ENCODE data around the gene REST.

REST gene

GRCh38 chr4:56907489-56908205 is at the start of gene REST:
Gene REST (plus strand): TSS chr4:56907900. CDS start chr4:56910639, 2,739 bp downstream.
- peak within 1 kb of the TSS; percentile 96 for H3K4me3 ChIP-seq (ENCODE audit: low read depth, low read length)
- peaks cover 29% of the 10 kb centered on the region for H3K4me1 ChIP-seq (ENCODE audit: control insufficient read depth, insufficient read depth, low read length, unreplicated experiment)
- H3K27ac ChIP-seq (ENCODE audit: low read depth, low read length), result peak within 1 kb of the TSS; percentile 55
- peak within 1 kb of the TSS; percentile 90 for H2AFZ ChIP-seq (ENCODE audit: low read length, unreplicated experiment)
- H3K79me2 ChIP-seq (ENCODE audit: control insufficient read depth, insufficient read depth, low read length, unreplicated experiment), result peaks cover 36% of the 10 kb centered on the region
- H3K36me3 ChIP-seq (ENCODE audit: insufficient read depth, low read length), result no peaks in the 10 kb centered on the region
- no peaks in the 10 kb centered on the region for H3K27me3 ChIP-seq (ENCODE audit: insufficient read depth, low read length)

- no peaks in the 10 kb centered on the region for H3K4me1 ChIP-seq (ENCODE audit: control insufficient read depth, insufficient read depth, low read length, unreplicated experiment)
- no peak overlapping the region for H3K4me3 ChIP-seq (ENCODE audit: low read depth, low read length)
- no peaks in the 10 kb centered on the region; the same call in 1 of the 2 replicates for H3K27me3 ChIP-seq (ENCODE audit: insufficient read depth, low read length)
- H3K79me2 ChIP-seq (ENCODE audit: control insufficient read depth, insufficient read depth, low read length, unreplicated experiment), result no peaks in the 10 kb centered on the region
- H2AFZ ChIP-seq (ENCODE audit: low read length, unreplicated experiment), result no peak overlapping the region
- H3K27ac ChIP-seq (ENCODE audit: low read depth, low read length), result no peak overlapping the region
- H3K36me3 ChIP-seq (ENCODE audit: insufficient read depth, low read length), result no peaks in the 10 kb centered on the region
These were observed 47.9 kb upstream of the REST start for GRCh38 chr4:56859841-56860240.

GRCh38 chr4:56860781-56861180 is 46.9 kb upstream of the REST start:
- no peaks in the 10 kb centered on the region for H3K79me2 ChIP-seq (ENCODE audit: control insufficient read depth, insufficient read depth, low read length, unreplicated experiment)
- H3K4me1 ChIP-seq (ENCODE audit: control insufficient read depth, insufficient read depth, low read length, unreplicated experiment), result no peaks in the 10 kb centered on the region
- H3K27ac ChIP-seq (ENCODE audit: low read depth, low read length), result no peak overlapping the region
- H3K27me3 ChIP-seq (ENCODE audit: insufficient read depth, low read length), result no peaks in the 10 kb centered on the region; the same call in 1 of the 2 replicates
- H3K4me3 ChIP-seq (ENCODE audit: low read depth, low read length), result no peak overlapping the region
- no peaks in the 10 kb centered on the region for H3K36me3 ChIP-seq (ENCODE audit: insufficient read depth, low read length)
- H2AFZ ChIP-seq (ENCODE audit: low read length, unreplicated experiment), result no peak overlapping the region

- Histone ChIP-seq H3K27ac (ENCODE audit: low read depth, low read length) (no peak overlapping the region), H3K4me1 (ENCODE audit: control insufficient read depth, insufficient read depth, low read length, unreplicated experiment) (no peaks in the 10 kb centered on the region), H3K27me3 (ENCODE audit: insufficient read depth, low read length) (no peaks in the 10 kb centered on the region; the same call in 1 of the 2 replicates), H2AFZ (ENCODE audit: low read length, unreplicated experiment) (no peak overlapping the region), H3K4me3 (ENCODE audit: low read depth, low read length) (no peak overlapping the region), H3K79me2 (ENCODE audit: control insufficient read depth, insufficient read depth, low read length, unreplicated experiment) (no peaks in the 10 kb centered on the region), H3K36me3 (ENCODE audit: insufficient read depth, low read length) (no peaks in the 10 kb centered on the region)
These were observed 46.3 kb upstream of the REST start for GRCh38 chr4:56861360-56861759.

- Histone ChIP-seq H3K36me3 (ENCODE audit: insufficient read depth, low read length) (no peaks in the 10 kb centered on the region), H2AFZ (ENCODE audit: low read length, unreplicated experiment) (no peak overlapping the region), H3K4me3 (ENCODE audit: low read depth, low read length) (no peak overlapping the region), H3K27ac (ENCODE audit: low read depth, low read length) (no peak overlapping the region), H3K4me1 (ENCODE audit: control insufficient read depth, insufficient read depth, low read length, unreplicated experiment) (no peaks in the 10 kb centered on the region), H3K27me3 (ENCODE audit: insufficient read depth, low read length) (no peaks in the 10 kb centered on the region), H3K79me2 (ENCODE audit: control insufficient read depth, insufficient read depth, low read length, unreplicated experiment) (no peaks in the 10 kb centered on the region)
These were observed 44.1 kb upstream of the REST start for GRCh38 chr4:56863441-56864139.

GRCh38 chr4:56870946-56871345 is 36.8 kb upstream of the REST start:
- Histone ChIP-seq H2AFZ (ENCODE audit: low read length, unreplicated experiment) (peak overlapping the region; percentile 39), H3K27ac (ENCODE audit: low read depth, low read length) (no peak overlapping the region), H3K27me3 (ENCODE audit: insufficient read depth, low read length) (no peaks in the 10 kb centered on the region), H3K79me2 (ENCODE audit: control insufficient read depth, insufficient read depth, low read length, unreplicated experiment) (no peaks in the 10 kb centered on the region), H3K4me3 (ENCODE audit: low read depth, low read length) (no peak overlapping the region), H3K4me1 (ENCODE audit: control insufficient read depth, insufficient read depth, low read length, unreplicated experiment) (no peaks in the 10 kb centered on the region), H3K36me3 (ENCODE audit: insufficient read depth, low read length) (no peaks in the 10 kb centered on the region)

GRCh38 chr4:56871371-56871866 is 36.3 kb upstream of the REST start:
- Histone ChIP-seq H3K4me3 (ENCODE audit: low read depth, low read length) (no peak overlapping the region), H3K27ac (ENCODE audit: low read depth, low read length) (no peak overlapping the region), H3K79me2 (ENCODE audit: control insufficient read depth, insufficient read depth, low read length, unreplicated experiment) (no peaks in the 10 kb centered on the region), H3K4me1 (ENCODE audit: control insufficient read depth, insufficient read depth, low read length, unreplicated experiment) (no peaks in the 10 kb centered on the region), H2AFZ (ENCODE audit: low read length, unreplicated experiment) (peak overlapping the region; percentile 39), H3K36me3 (ENCODE audit: insufficient read depth, low read length) (no peaks in the 10 kb centered on the region), H3K27me3 (ENCODE audit: insufficient read depth, low read length) (no peaks in the 10 kb centered on the region)

- no peaks in the 10 kb centered on the region for H3K79me2 ChIP-seq (ENCODE audit: control insufficient read depth, insufficient read depth, low read length, unreplicated experiment)
- H3K27me3 ChIP-seq (ENCODE audit: insufficient read depth, low read length), result no peaks in the 10 kb centered on the region
- no peak overlapping the region for H2AFZ ChIP-seq (ENCODE audit: low read length, unreplicated experiment)
- H3K4me1 ChIP-seq (ENCODE audit: control insufficient read depth, insufficient read depth, low read length, unreplicated experiment), result no peaks in the 10 kb centered on the region
- no peaks in the 10 kb centered on the region for H3K36me3 ChIP-seq (ENCODE audit: insufficient read depth, low read length)
- H3K27ac ChIP-seq (ENCODE audit: low read depth, low read length), result no peak overlapping the region
- H3K4me3 ChIP-seq (ENCODE audit: low read depth, low read length), result no peak overlapping the region
These were observed 33.5 kb upstream of the REST start for GRCh38 chr4:56874166-56874565.

- Histone ChIP-seq H3K4me3 (ENCODE audit: low read depth, low read length) (no peak overlapping the region), H3K36me3 (ENCODE audit: insufficient read depth, low read length) (no peaks in the 10 kb centered on the region), H3K27me3 (ENCODE audit: insufficient read depth, low read length) (no peaks in the 10 kb centered on the region), H3K4me1 (ENCODE audit: control insufficient read depth, insufficient read depth, low read length, unreplicated experiment) (no peaks in the 10 kb centered on the region), H3K79me2 (ENCODE audit: control insufficient read depth, insufficient read depth, low read length, unreplicated experiment) (no peaks in the 10 kb centered on the region), H3K27ac (ENCODE audit: low read depth, low read length) (no peak overlapping the region), H2AFZ (ENCODE audit: low read length, unreplicated experiment) (no peak overlapping the region)
These were observed 32.8 kb upstream of the REST start for GRCh38 chr4:56874923-56875322.

- H3K4me3 ChIP-seq (ENCODE audit: low read depth, low read length), result no peak overlapping the region
- no peak overlapping the region for H2AFZ ChIP-seq (ENCODE audit: low read length, unreplicated experiment)
- H3K4me1 ChIP-seq (ENCODE audit: control insufficient read depth, insufficient read depth, low read length, unreplicated experiment), result no peaks in the 10 kb centered on the region
- no peaks in the 10 kb centered on the region for H3K79me2 ChIP-seq (ENCODE audit: control insufficient read depth, insufficient read depth, low read length, unreplicated experiment)
- no peaks in the 10 kb centered on the region for H3K27me3 ChIP-seq (ENCODE audit: insufficient read depth, low read length)
- H3K27ac ChIP-seq (ENCODE audit: low read depth, low read length), result no peak overlapping the region
- H3K36me3 ChIP-seq (ENCODE audit: insufficient read depth, low read length), result no peaks in the 10 kb centered on the region
These were observed 31.4 kb upstream of the REST start for GRCh38 chr4:56876264-56876663.

GRCh38 chr4:56879996-56880395 is 27.7 kb upstream of the REST start:
- H3K4me3 ChIP-seq (ENCODE audit: low read depth, low read length), result no peak overlapping the region

More at GRCh38 chr4:56879996-56880395, 27.7 kb upstream of the REST start:
- H3K4me1 ChIP-seq (ENCODE audit: control insufficient read depth, insufficient read depth, low read length, unreplicated experiment), result no peaks in the 10 kb centered on the region
- H3K27me3 ChIP-seq (ENCODE audit: insufficient read depth, low read length), result no peaks in the 10 kb centered on the region
- no peaks in the 10 kb centered on the region for H3K36me3 ChIP-seq (ENCODE audit: insufficient read depth, low read length)
- H3K79me2 ChIP-seq (ENCODE audit: control insufficient read depth, insufficient read depth, low read length, unreplicated experiment), result no peaks in the 10 kb centered on the region
- H2AFZ ChIP-seq (ENCODE audit: low read length, unreplicated experiment), result no peak overlapping the region
- no peak overlapping the region for H3K27ac ChIP-seq (ENCODE audit: low read depth, low read length)
